PC-3 (cell line): ENCODE measurements around the gene CLP1. TPM values are rescaled to one million over a fixed set of nuclear protein-coding genes. Genes with fewer than 3 reads are reported as not detected.

ENCODE experiments used
- ATAC-seq: fragments of 200-7000 bp; cut with Tn5 transposase; 2 replicates; pipeline ENCODE4 v1.9.1; 2020; ENCODE audit warnings: mild to moderate bottlenecking, moderate library complexity
- BruUV-seq: library from RNA; stranded (reverse); fragments of 400-500 nt; replicated peaks from 2 replicates; lab custom pipeline; 2021; lab: Mats Ljungman, UMichigan
- CTCF ChIA-PET: fragments of 300-600 bp; sonication (Branson Sonifier 250); formaldehyde crosslinking; loops from one replicate; lab custom pipeline; 2022; ENCODE audit warnings: antibody characterized with exemption; lab: Charles Lee
- POLR2A ChIA-PET: fragments of 300-600 bp; sonication (Branson Sonifier 250); formaldehyde crosslinking; loops from one replicate; lab custom pipeline; 2022; ENCODE audit warnings: antibody characterized with exemption; ENCODE audit not compliant: unreplicated experiment; lab: Charles Lee
- DNase-seq: peaks from one replicate; pipeline ENCODE4 v3.0.0-alpha.2; 2015
- H2AFZ ChIP-seq: fragments of 300-600 bp; sonication (generic); 2 replicates; pipeline ENCODE4 v1.6.0; 2016; ENCODE audit warnings: antibody characterized with exemption, low read length
- H3F3A ChIP-seq: fragments of 300-600 bp; sonication (generic); one replicate; pipeline ENCODE4 v1.6.0; 2017; ENCODE audit warnings: antibody characterized with exemption, low read length, control low read depth, mild to moderate bottlenecking; ENCODE audit not compliant: unreplicated experiment
- H3K27ac ChIP-seq: fragments of 300-600 bp; sonication (generic); 2 replicates; pipeline ENCODE4 v1.5.1; 2016; ENCODE audit warnings: mild to moderate bottlenecking, low read length
- H3K27me3 ChIP-seq: fragments of 300-600 bp; sonication (generic); 2 replicates; pipeline ENCODE4 v1.6.1; 2016; ENCODE audit warnings: low read length, mixed read lengths
- H3K36me3 ChIP-seq: fragments of 300-600 bp; sonication (generic); 2 replicates; pipeline ENCODE4 v1.6.1; 2016; ENCODE audit warnings: low read depth, mixed run types, low read length, mixed read lengths
- H3K4me1 ChIP-seq: fragments of 300-600 bp; sonication (generic); 2 replicates; pipeline ENCODE4 v1.5.1; 2016; ENCODE audit warnings: low read length; ENCODE audit not compliant: insufficient read depth
- H3K4me2 ChIP-seq: fragments of 300-600 bp; sonication (generic); 2 replicates; pipeline ENCODE4 v1.6.0; 2016; ENCODE audit warnings: low read length
- H3K4me3 ChIP-seq: fragments of 300-600 bp; sonication (generic); 2 replicates; pipeline ENCODE4 v1.5.1; 2016; ENCODE audit warnings: mild to moderate bottlenecking, low read length, mixed read lengths
- H3K79me2 ChIP-seq: fragments of 300-600 bp; sonication (generic); 2 replicates; pipeline ENCODE4 v1.6.1; 2017; ENCODE audit warnings: low read length, mixed read lengths
- H3K9ac ChIP-seq: fragments of 300-600 bp; sonication (generic); 2 replicates; pipeline ENCODE4 v1.6.0; 2016; ENCODE audit warnings: mild to moderate bottlenecking, low read length
- H3K9me2 ChIP-seq: fragments of 300-600 bp; sonication (generic); replicated peaks from 2 replicates; pipeline ENCODE4 v1.6.1; 2016; ENCODE audit warnings: mixed run types, low read length, mixed read lengths
- H3K9me3 ChIP-seq: fragments of 300-600 bp; sonication (generic); 2 replicates; pipeline ENCODE4 v1.6.1; 2016; ENCODE audit warnings: low read length, mixed read lengths
- H4K20me1 ChIP-seq: fragments of 300-600 bp; sonication (generic); 2 replicates; pipeline ENCODE4 v1.6.1; 2016; ENCODE audit warnings: low read length, mixed read lengths
- EZH2 ChIP-seq: fragments of 300-600 bp; sonication (generic); IDR thresholded peaks from one replicate; pipeline ENCODE4 v1.6.1; 2017; ENCODE audit warnings: antibody characterized with exemption, mild to moderate bottlenecking, low read length; ENCODE audit not compliant: unreplicated experiment
- EZH2phosphoT487 ChIP-seq: fragments of 300-600 bp; sonication (generic); IDR thresholded peaks from 2 replicates; pipeline ENCODE4 v1.6.1; 2018; ENCODE audit warnings: mild to moderate bottlenecking, antibody characterized with exemption, low read length, borderline replicate concordance
- intact Hi-C: fragments of 100-400 bp; cut with micrococcal nuclease; formaldehyde crosslinking; loops from 2 replicates; pipeline ENCODE4 v1.9.0; 2023
- total RNA-seq: library from RNA; depleted of rRNA; stranded (reverse); fragments of >200 nt; gene quantifications from 2 replicates; pipeline ENCODE4 v1.2.3, GENCODE V29; 2014
- TF ChIP-seq, protein P1 (sequence below): fragments of 300-600 bp; sonication (generic); conservative IDR thresholded peaks from 2 replicates; pipeline ENCODE4 v1.5.1; 2017; ENCODE audit warnings: antibody characterized with exemption, low read depth, mild to moderate bottlenecking, low read length

The CLP1 gene
- total RNA-seq, 1 experiment from 2014 or later, result 28.4 TPM

GRCh38 chr11:57618438-57618837 is 39.1 kb upstream of the CLP1 start:
- no peaks in the 10 kb centered on the region for H3K79me2 ChIP-seq
- CTCF ChIA-PET, result no interaction called here
- H3K9ac ChIP-seq, result no peak overlapping the region
- no peak for ATAC-seq
- no peaks in the 10 kb centered on the region for H3K9me2 ChIP-seq
- no peaks in the 10 kb centered on the region for H3K9me3 ChIP-seq
- POLR2A ChIA-PET, result no interaction called here
- H2AFZ ChIP-seq, result no peak overlapping the region
- intact Hi-C loops, result no loop called here
- no peak overlapping the region for H3K4me2 ChIP-seq
- TF ChIP-seq, protein P1, sequence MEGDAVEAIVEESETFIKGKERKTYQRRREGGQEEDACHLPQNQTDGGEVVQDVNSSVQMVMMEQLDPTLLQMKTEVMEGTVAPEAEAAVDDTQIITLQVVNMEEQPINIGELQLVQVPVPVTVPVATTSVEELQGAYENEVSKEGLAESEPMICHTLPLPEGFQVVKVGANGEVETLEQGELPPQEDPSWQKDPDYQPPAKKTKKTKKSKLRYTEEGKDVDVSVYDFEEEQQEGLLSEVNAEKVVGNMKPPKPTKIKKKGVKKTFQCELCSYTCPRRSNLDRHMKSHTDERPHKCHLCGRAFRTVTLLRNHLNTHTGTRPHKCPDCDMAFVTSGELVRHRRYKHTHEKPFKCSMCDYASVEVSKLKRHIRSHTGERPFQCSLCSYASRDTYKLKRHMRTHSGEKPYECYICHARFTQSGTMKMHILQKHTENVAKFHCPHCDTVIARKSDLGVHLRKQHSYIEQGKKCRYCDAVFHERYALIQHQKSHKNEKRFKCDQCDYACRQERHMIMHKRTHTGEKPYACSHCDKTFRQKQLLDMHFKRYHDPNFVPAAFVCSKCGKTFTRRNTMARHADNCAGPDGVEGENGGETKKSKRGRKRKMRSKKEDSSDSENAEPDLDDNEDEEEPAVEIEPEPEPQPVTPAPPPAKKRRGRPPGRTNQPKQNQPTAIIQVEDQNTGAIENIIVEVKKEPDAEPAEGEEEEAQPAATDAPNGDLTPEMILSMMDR, result no peak
- TF ChIP-seq EZH2phosphoT487 (no peak), EZH2 (no peak)
- H3K4me1 ChIP-seq, result no peaks in the 10 kb centered on the region
- BruUV-seq, result no TSS peak
- peaks cover 35% of the 10 kb centered on the region for H3K27me3 ChIP-seq
- no peaks in the 10 kb centered on the region for H3K36me3 ChIP-seq
- no peak overlapping the region for H3K27ac ChIP-seq
- H3K4me3 ChIP-seq, result no peak overlapping the region
- H4K20me1 ChIP-seq, result no peaks in the 10 kb centered on the region
- no peak for DNase-seq
- no peaks in the 10 kb centered on the region for H3F3A ChIP-seq

GRCh38 chr11:57619331-57619730 is 38.2 kb upstream of the CLP1 start:
- H4K20me1 ChIP-seq, result no peaks in the 10 kb centered on the region
- no peaks in the 10 kb centered on the region for H3K79me2 ChIP-seq
- no peaks in the 10 kb centered on the region for H3K9me3 ChIP-seq
- ChIA-PET POLR2A (no interaction called here), CTCF (no interaction called here)
- ATAC-seq (no peak), DNase-seq (no peak)
- H3K9ac ChIP-seq, result no peak overlapping the region
- H3K27ac ChIP-seq, result no peak overlapping the region
- no peak overlapping the region for H2AFZ ChIP-seq
- intact Hi-C loops, result no loop called here
- no peaks in the 10 kb centered on the region for H3K9me2 ChIP-seq
- H3K4me2 ChIP-seq, result no peak overlapping the region
- peaks cover 27% of the 10 kb centered on the region for H3K27me3 ChIP-seq
- TF ChIP-seq EZH2, result no peak
- TF ChIP-seq, protein P1, result peak; percentile 40; the same call in 1 of the 2 replicates
- no TSS peak for BruUV-seq
- H3F3A ChIP-seq, result no peaks in the 10 kb centered on the region
- no peak overlapping the region for H3K4me3 ChIP-seq
- no peaks in the 10 kb centered on the region for H3K36me3 ChIP-seq
- H3K4me1 ChIP-seq, result no peaks in the 10 kb centered on the region

- H4K20me1 ChIP-seq, result no peaks in the 10 kb centered on the region
- BruUV-seq, result no TSS peak
- no peaks in the 10 kb centered on the region for H3K36me3 ChIP-seq
- H2AFZ ChIP-seq, result no peak overlapping the region
- CTCF ChIA-PET, result no interaction called here
- no peak overlapping the region for H3K4me2 ChIP-seq
- no peak overlapping the region for H3K27ac ChIP-seq
- intact Hi-C loops, result no loop called here
- H3K9me2 ChIP-seq, result no peaks in the 10 kb centered on the region
- TF ChIP-seq EZH2, result no peak
- TF ChIP-seq, protein P1, result no peak
- TF ChIP-seq EZH2phosphoT487, result no peak
- H3F3A ChIP-seq, result no peaks in the 10 kb centered on the region
- H3K4me3 ChIP-seq, result no peak overlapping the region
- ATAC-seq (peak; percentile 24; the same call in 1 of the 2 replicates), DNase-seq (no peak)
- H3K9me3 ChIP-seq, result no peaks in the 10 kb centered on the region
- H3K27me3 ChIP-seq, result peaks cover 17% of the 10 kb centered on the region
- H3K4me1 ChIP-seq, result no peaks in the 10 kb centered on the region
- no peak overlapping the region for H3K9ac ChIP-seq
- POLR2A ChIA-PET, result no interaction called here
- no peaks in the 10 kb centered on the region for H3K79me2 ChIP-seq
These were observed 37.1 kb upstream of the CLP1 start for GRCh38 chr11:57620467-57620866.
